ENCODE data around the gene GLRX.
"Not testable (repeated sequence)": the region's sequence is repeated elsewhere in the genome, so short reads cannot be mapped to it uniquely, and the experiment has no call there.

- not testable (repeated sequence) for TF ChIP-seq CTCF, POLR2A (IDR thresholded peaks at IDR 0.05)
These were observed 11.5 kb downstream of the GLRX start for GRCh38 chr5:95811126-95811423.

Data from gastroesophageal sphincter (tissue), 3 donors.